ENCODE results near the gene UQCRHL.

Gene UQCRHL

GRCh38 chr1:15777909-15778707 lies 29.3 kb downstream of the UQCRHL start:
- Histone ChIP-seq H3K27me3 (no peaks in the 10 kb centered on the region), H3K36me3 (peaks cover 84 to 99% (median 98%) of the 10 kb centered on the region in 3 donors), H3K4me1 (no peaks in the 10 kb centered on the region), H3K9me3 (no peaks in the 10 kb centered on the region), H3K27ac (peak overlapping the region in 1 of 2 donors; percentile 13), H3K4me3 (no peak overlapping the region)
- intact Hi-C loops (cut with DNase I; ENCODE audit: low total_unique reads) = no loop called here
- DNase-seq = no peak
- TF ChIP-seq CTCF (IDR thresholded peaks at IDR 0.05) = no peak

GRCh38 chr1:15775706-15776105 lies 31.7 kb downstream of the UQCRHL start:
- no peak overlapping the region for H3K4me3 ChIP-seq
- H3K27ac ChIP-seq = peak overlapping the region; percentile 1 to 9
- DNase-seq = no peak
- intact Hi-C loops (cut with DNase I; ENCODE audit: low total_unique reads) = no loop called here
- H3K36me3 ChIP-seq = peaks cover 91 to 99% (median 98%) of the 10 kb centered on the region in 3 donors
- H3K9me3 ChIP-seq = no peaks in the 10 kb centered on the region
- H3K4me1 ChIP-seq = peaks cover 0 to under 1% (median 0%) of the 10 kb centered on the region in 4 donors
- no peaks in the 10 kb centered on the region for H3K27me3 ChIP-seq
- no peak for TF ChIP-seq CTCF (IDR thresholded peaks at IDR 0.05)

GRCh38 chr1:15771836-15772515 lies 35.5 kb downstream of the UQCRHL start:
- Histone ChIP-seq H3K4me1 (peaks cover 0 to 25% (median 0%) of the 10 kb centered on the region in 4 donors), H3K9me3 (no peaks in the 10 kb centered on the region), H3K4me3 (no peak overlapping the region), H3K36me3 (peaks cover 93 to 99% (median 98%) of the 10 kb centered on the region in 3 donors), H3K27ac (peak overlapping the region; percentile 5 to 97), H3K27me3 (no peaks in the 10 kb centered on the region)
- no peak for DNase-seq
- no peak for TF ChIP-seq CTCF (IDR thresholded peaks at IDR 0.05)
- intact Hi-C loops (cut with DNase I; ENCODE audit: low total_unique reads) = no loop called here

- Histone ChIP-seq H3K36me3 (peaks cover 93 to 99% (median 97%) of the 10 kb centered on the region in 3 donors), H3K4me1 (peaks cover 0 to 39% (median 9%) of the 10 kb centered on the region in 4 donors), H3K27me3 (no peaks in the 10 kb centered on the region), H3K27ac (peak overlapping the region; percentile 5 to 97), H3K9me3 (no peaks in the 10 kb centered on the region), H3K4me3 (no peak overlapping the region)
- no peak for TF ChIP-seq CTCF (IDR thresholded peaks at IDR 0.05)
- DNase-seq = no peak
- intact Hi-C loops (cut with DNase I; ENCODE audit: low total_unique reads) = no loop called here
Measured at GRCh38 chr1:15770313-15770962, 37.0 kb downstream of the UQCRHL start.

GRCh38 chr1:15768388-15768787 lies 39.1 kb downstream of the UQCRHL start:
- intact Hi-C loops (cut with DNase I; ENCODE audit: low total_unique reads) = no loop called here
- Histone ChIP-seq H3K9me3 (no peaks in the 10 kb centered on the region), H3K36me3 (peaks cover 83 to 99% (median 86%) of the 10 kb centered on the region in 3 donors), H3K4me1 (peaks cover 0 to 60% (median 29%) of the 10 kb centered on the region in 4 donors), H3K27me3 (no peaks in the 10 kb centered on the region), H3K27ac (peak overlapping the region in 1 of 2 donors; percentile 97), H3K4me3 (no peak overlapping the region)
- TF ChIP-seq CTCF (IDR thresholded peaks at IDR 0.05) = no peak
- DNase-seq = no peak
